ENCODE measurements around the gene HEYL.
"Not testable (repeated sequence)": the region's sequence is repeated elsewhere in the genome, so short reads cannot be mapped to it uniquely, and the experiment has no call there.

GRCh38 chr1:39601667-39602255, 37.7 kb downstream of the HEYL start:
- TF ChIP-seq TFAP4 (CRISPR knock-in tag; IDR thresholded peaks at IDR 0.05; ENCODE audit: borderline replicate concordance); SIN3A (IDR thresholded peaks at IDR 0.05; ENCODE audit: borderline replicate concordance in 2 of 2, control insufficient read depth in 1 of 2, low read depth in 2 of 2, low read length in 2 of 2); SAP30 (IDR thresholded peaks at IDR 0.05; ENCODE audit: borderline replicate concordance, insufficient read depth, low read depth, low read length, poor library complexity, severe bottlenecking); CHD2 (IDR thresholded peaks at IDR 0.05; ENCODE audit: low read depth, low read length): not testable (repeated sequence)

Measured in K562 (cell line).